ENCODE results near the gene GSK3B.

GSK3B gene

GRCh38 chr3:119779731-119780383, 314.4 kb downstream of the GSK3B start:
- no peak for DNase-seq (ENCODE audit: low spot score)

- DNase-seq (ENCODE audit: low spot score): no peak
Measured at GRCh38 chr3:119778811-119779210, 315.4 kb downstream of the GSK3B start.

- no peak for DNase-seq (ENCODE audit: low spot score)
Measured at GRCh38 chr3:119778176-119778575, 316.1 kb downstream of the GSK3B start.

GRCh38 chr3:119776304-119776703, 317.9 kb downstream of the GSK3B start:
- DNase-seq (ENCODE audit: low spot score): no peak

- no peak for DNase-seq (ENCODE audit: low spot score)
Measured at GRCh38 chr3:119774444-119774843, 319.8 kb downstream of the GSK3B start.

All from RKO (cell line).